HG03457 (cell line): Measurements from ENCODE around the gene SLC12A6.
"Not testable (repeated sequence)": the region's sequence is repeated elsewhere in the genome, so short reads cannot be mapped to it uniquely, and the experiment has no call there.

Experiments
- ATAC-seq: cut with Tn5 transposase; IDR thresholded peaks from one replicate; pipeline ENCODE4 v1.9.1; 2021; ENCODE audit warnings: moderate number of reproducible peaks; ENCODE audit not compliant: unreplicated experiment

Gene SLC12A6

DNA sequence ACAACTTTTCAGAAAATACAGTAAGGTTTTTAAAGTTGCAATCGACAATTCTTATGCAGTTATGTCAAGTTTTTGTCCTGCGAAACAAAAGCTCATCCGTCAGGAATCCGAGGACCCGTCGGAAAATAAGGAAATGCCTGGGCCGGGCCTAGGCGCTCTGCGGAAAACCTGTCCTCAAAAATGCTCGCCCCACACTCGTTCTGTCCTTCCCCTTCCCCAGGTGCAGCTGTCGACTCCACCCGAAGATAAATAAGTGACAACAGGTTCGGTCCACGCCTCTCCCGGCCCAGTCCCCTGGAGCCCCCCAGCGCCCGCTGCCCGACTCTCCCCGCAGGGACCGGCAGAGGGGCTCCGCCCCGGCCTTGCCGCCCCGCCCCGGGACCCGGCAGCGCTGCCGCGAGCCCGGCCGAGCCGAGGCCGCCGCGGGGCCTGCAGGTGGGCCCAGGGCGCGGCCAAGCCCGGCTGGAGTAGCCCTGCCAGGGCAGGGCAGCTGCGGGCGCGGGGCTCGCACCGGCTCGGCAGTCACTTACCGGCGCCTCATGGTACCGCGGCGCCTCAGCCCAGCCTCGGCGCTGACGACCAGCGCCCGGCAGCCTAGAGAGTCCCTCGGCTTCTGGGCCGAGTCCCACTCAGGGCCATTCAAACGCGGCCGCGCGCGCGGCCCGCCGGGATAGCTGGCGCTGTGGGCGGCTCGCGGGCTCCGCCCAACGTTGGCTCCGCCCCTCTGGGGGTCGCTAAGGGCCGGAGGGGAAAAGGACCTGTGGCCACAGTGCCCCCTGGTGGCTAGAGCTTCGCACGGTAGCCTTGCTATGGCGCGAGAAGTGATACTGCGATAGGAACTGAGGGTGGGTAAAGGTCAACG is 127.9 kb downstream of the SLC12A6 start, which contains the start of gene KATNBL1:
Gene KATNBL1 (minus strand): TSS at position 676 of the 862 bp plus-strand sequence. CDS start 46,420 bp downstream, outside the sequence.
- ATAC-seq: peak; percentile 87

DNA sequence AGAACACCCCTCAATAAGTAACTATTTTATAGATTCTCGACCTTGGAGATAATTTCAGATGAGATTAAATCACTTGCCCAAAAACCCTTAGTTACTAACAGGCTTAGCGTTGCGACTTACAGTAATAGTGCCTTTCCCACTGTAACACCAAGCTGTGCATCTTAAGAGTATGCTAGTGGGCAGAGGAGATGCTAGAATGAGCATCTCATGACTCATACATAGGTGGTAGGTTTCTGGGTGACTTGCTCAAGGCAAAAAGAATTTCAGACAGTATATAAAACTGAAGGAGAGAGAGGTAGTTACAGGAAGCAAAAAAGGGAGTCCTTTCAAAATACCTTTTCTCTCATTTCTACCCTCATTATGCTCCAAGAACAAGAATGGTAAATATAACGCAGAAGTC is 131.6 kb downstream of the SLC12A6 start:
- no peak for ATAC-seq

DNA sequence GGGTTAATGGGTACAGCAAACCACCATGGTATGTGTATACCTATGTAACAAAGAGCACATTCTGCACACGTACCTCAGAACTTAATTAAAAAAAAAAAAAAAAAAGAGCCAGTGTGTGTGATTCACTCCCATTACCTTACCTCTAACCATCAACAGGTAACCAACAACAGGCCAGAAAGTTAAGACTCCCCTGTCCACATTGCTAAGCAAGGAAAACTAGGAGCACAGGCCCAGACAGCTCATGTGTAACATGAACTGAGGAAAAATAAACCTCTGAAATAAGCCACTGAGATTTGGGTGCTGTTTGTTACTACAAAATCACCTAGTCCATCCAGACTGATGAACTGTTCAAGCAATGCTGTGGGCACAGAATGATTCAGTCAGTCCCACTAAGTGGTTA is 133.6 kb downstream of the SLC12A6 start:
- no peak for ATAC-seq

DNA sequence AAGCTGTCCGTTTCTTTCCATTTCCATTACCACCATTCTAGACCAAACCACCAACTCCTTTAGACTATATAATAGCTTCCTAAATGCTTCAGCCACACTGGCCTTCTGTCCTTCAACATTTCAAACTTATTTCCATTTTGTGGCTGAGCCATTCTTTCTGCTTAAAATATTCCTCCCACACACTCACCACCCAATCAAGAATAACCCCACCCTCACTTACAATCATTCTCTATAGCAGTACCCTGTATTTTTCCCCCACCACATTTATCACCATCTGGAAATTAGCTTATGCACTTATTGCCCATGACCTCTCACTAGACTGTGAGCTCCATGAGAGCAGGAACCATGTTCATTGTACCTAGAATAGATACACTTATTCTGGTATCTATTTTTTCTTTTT is 134.3 kb downstream of the SLC12A6 start:
- ATAC-seq: no peak

DNA sequence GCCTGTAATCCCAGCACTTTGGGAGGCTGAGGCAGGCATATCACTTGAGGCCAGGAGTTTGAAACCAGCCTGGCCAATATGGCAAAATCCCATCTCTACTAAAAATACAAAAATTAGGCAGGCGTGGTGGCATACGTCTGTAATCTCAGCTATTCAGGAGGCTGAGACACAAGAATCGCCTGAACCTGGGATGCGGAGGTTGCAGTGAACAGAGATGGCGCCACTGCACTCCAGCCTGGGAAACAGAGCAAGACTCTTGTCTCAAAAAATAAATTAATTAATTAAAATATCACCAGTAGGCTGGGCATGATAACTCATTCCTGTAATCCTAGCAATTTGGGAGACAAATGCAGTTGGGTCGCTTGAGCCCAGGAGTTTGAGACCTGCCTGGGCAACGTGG is 144.3 kb downstream of the SLC12A6 start:
- ATAC-seq: not testable (repeated sequence)

DNA sequence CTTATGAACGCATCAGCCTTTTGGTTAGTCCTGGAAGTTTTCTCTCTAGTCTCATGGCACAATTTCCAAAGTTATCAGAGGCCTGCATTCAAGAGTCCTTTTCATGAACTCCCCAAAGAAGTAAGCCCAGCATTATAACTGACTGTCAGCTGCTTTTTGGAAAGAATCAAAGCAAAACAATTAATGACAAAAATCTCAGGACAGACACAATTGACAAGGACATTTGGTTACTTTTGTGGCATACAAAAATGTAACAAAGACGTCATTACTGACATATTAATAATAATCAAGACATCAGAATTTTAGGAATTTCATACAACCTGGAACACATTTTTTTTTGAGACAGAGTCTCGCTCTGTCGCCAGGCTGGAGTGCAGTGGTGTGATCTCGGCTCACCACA is 148.9 kb downstream of the SLC12A6 start:
- no peak for ATAC-seq

DNA sequence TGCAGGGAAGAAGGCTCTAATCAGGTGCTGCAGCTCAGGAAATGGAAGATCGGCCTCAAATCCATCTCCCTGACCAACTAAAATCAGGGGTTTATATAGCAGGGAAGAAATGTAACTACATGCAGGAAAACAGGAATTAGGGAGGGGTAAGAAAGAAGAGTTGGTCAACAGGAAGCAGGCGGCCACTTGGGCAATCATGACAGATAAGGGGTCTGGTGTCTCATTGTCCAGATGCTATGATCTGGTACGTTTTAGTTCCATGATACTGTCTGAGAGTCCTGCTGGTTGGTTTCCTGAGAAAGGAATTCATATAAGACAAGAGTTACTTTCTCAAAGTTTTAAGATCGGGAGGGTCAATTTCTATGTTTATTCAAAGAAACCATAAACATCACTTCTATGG is 151.9 kb downstream of the SLC12A6 start:
- no peak for ATAC-seq

DNA sequence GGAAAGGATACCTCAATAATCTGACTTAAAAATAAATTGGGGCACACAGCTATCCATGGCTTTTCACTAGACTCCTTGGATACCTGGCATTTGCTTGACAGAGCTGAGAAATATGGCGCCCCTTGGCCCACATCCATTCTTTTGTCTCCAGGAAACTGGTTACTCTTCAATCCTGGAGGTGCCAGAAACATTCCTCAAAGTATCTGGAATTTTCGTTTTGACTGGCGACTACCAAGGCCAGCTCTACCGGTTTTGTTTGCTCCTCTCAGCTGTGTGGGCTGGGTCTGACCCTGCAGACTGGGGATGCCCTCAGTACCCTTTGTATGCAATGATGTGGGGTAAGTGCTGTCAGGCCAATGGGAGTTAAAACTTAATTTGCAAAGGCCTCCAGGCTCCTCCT is 154.6 kb downstream of the SLC12A6 start:
- no peak for ATAC-seq
